Measurements from ENCODE around the gene DDX27.

DNA sequence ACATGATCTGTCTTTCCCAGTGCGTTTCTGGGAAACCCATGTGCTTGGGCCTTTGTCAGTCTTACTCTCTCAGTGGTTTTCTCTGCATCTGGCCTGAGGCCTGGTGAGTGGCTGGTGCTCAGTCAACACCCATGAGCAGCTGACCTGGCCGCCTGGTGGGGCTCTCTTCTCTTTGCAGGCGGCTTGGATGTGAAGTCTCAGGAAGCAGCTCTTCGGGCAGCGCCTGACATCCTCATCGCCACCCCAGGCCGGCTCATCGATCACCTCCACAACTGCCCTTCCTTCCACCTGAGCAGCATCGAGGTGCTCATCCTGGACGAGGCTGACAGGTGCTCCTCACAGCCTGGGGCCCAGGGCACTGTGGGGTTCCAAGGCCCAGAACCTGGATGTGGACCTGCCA, 10.8 kb downstream of the DDX27 start:
- TF ChIP-seq, protein P1, sequence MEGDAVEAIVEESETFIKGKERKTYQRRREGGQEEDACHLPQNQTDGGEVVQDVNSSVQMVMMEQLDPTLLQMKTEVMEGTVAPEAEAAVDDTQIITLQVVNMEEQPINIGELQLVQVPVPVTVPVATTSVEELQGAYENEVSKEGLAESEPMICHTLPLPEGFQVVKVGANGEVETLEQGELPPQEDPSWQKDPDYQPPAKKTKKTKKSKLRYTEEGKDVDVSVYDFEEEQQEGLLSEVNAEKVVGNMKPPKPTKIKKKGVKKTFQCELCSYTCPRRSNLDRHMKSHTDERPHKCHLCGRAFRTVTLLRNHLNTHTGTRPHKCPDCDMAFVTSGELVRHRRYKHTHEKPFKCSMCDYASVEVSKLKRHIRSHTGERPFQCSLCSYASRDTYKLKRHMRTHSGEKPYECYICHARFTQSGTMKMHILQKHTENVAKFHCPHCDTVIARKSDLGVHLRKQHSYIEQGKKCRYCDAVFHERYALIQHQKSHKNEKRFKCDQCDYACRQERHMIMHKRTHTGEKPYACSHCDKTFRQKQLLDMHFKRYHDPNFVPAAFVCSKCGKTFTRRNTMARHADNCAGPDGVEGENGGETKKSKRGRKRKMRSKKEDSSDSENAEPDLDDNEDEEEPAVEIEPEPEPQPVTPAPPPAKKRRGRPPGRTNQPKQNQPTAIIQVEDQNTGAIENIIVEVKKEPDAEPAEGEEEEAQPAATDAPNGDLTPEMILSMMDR (conservative IDR thresholded peaks at IDR 0.05; ENCODE audit: low read depth, low read length) = no peak
- TF ChIP-seq EZH2phosphoT487 (IDR thresholded peaks at IDR 0.05; ENCODE audit: borderline replicate concordance, low read length) = no peak
